Testis (tissue), 3 donors: ENCODE data around the gene DCST1. TPM values are rescaled to one million over a fixed set of nuclear protein-coding genes. Genes with fewer than 3 reads are reported as not detected.

ENCODE experiments used
- DNase-seq: peaks from one replicate; pipeline ENCODE4 v3.0.0-alpha.2; 2019
- H3K27ac ChIP-seq, 2 donors: fragments of 200-600 bp; sonication (generic); one replicate each; pipeline ENCODE4 v1.5.1; 2019
- H3K27me3 ChIP-seq: fragments of 200-600 bp; sonication (generic); one replicate; pipeline ENCODE4 v1.5.1; 2019
- H3K36me3 ChIP-seq: fragments of 200-600 bp; sonication (generic); one replicate; pipeline ENCODE4 v1.5.1; 2017; ENCODE audit warnings: low read depth; ENCODE audit errors: missing control alignments
- H3K4me1 ChIP-seq: fragments of 200-600 bp; sonication (generic); one replicate; pipeline ENCODE4 v1.5.1; 2019
- H3K4me3 ChIP-seq, 2 donors: fragments of 200-600 bp; sonication (generic); one replicate each; pipeline ENCODE4 v1.5.1; 2017 to 2019
- H3K9me3 ChIP-seq: fragments of 200-600 bp; sonication (generic); one replicate; pipeline ENCODE4 v1.5.1; 2017
- POLR2A ChIP-seq: fragments of 450-650 bp; IDR thresholded peaks from one replicate; pipeline ENCODE4 v1.6.1; 2017; ENCODE audit warnings: antibody characterized with exemption, mild to moderate bottlenecking, moderate library complexity
- WGBS, 2 donors: methylation state at CpG; one replicate each; pipeline ENCODE4 v1.1.5; 2018; 5-methylcytosine and 5-hydroxymethylcytosine counted together
- intact Hi-C: fragments of 100-400 bp; cut with DNase I; formaldehyde crosslinking; loops from one replicate; pipeline ENCODE4 v1.15.1; 2023; ENCODE audit warnings: low total_unique reads
- polyA plus RNA-seq: library from polyadenylated mRNA; stranded (reverse); fragments of 350-450 nt; fragmentation: Illumina TruSeq; extraction: RNeasy Lipid Tissue Mini Kit (QIAGEN cat#74804); gene quantifications from one replicate; pipeline ENCODE4 v1.2.3, GENCODE V29; 2014; ENCODE audit warnings: low read depth, low replicate concordance; ENCODE audit not compliant: insufficient read depth
- total RNA-seq, 2 donors: library from RNA; depleted of rRNA; stranded (reverse); fragments of >200 nt; gene quantifications; one replicate each; pipeline ENCODE4 v1.2.3, GENCODE V29; 2016
- TF ChIP-seq, protein P1 (sequence below), 3 experiments: fragments of 450-650 bp in 2 of 3; fragments of 200-600 bp in 1 of 3; sonication (generic) in 1 of 3; IDR thresholded peaks; one replicate each; pipeline ENCODE4 v1.5.1; 2016 to 2019; ENCODE audit warnings: antibody characterized with exemption in 3 of 3, mild to moderate bottlenecking in 2 of 3, moderate library complexity in 1 of 3

Gene DCST1
- total and polyA plus RNA-seq, 3 donors from 2014 or later = 4.5 to 15.2 (median 9.4) TPM

DNA sequence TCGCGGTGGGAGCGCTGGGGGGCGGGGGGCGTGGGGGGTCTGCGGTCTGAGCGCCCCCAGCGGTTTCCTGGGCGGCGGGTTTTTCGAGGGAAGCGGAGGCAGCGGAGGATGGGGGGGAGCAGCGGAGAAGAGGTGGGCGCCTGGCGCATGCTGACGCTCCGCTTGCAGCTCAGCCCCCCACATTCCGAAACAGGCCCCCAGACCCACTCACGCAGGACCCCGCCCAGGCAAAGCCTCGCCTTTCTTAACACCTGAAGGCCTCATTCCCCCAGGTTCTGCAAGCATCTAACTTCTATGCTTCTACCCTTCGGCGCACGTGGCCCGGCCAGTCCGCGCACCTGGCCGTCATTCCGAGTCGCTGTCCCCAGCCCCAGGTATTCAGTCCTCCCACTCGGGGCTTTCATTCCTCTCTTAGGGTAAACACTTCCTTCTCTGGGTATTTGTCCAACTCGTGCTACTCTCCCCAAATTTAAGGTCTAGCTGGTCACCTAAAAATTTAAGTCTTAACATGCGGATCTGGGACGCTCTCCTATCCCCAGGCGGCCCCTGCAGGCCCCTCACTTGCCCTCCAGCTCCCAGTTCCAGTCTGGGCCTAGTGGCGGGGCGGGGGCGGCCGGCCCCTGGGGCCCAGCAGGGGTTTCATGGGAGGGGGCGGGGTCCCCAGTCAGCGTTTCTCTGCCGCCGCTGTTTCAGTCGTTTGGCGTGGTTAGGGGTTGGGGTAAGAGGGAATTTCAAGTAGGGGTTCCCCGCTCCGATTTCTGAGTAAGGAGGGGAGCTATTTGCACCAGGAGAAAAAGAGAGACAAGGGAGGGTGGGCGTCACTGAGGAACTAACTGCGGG lies 33.8 kb upstream of the DCST1 start:
- peak overlapping the region; percentile 98 for H3K27ac ChIP-seq
- H3K36me3 ChIP-seq = no peaks in the 10 kb centered on the region
- H3K4me1 ChIP-seq = peaks cover 24% of the 10 kb centered on the region
- 0 to 1% methylated on average over 22 to 50 of the region's 50 CpGs for WGBS, 2 donors
- H3K27me3 ChIP-seq = no peaks in the 10 kb centered on the region
- peak overlapping the region; percentile 77 to 84 for H3K4me3 ChIP-seq
- H3K9me3 ChIP-seq = no peaks in the 10 kb centered on the region
- intact Hi-C loops = no loop called here
- peak; percentile 53 for DNase-seq
- no peak for TF ChIP-seq POLR2A
- TF ChIP-seq, protein P1, sequence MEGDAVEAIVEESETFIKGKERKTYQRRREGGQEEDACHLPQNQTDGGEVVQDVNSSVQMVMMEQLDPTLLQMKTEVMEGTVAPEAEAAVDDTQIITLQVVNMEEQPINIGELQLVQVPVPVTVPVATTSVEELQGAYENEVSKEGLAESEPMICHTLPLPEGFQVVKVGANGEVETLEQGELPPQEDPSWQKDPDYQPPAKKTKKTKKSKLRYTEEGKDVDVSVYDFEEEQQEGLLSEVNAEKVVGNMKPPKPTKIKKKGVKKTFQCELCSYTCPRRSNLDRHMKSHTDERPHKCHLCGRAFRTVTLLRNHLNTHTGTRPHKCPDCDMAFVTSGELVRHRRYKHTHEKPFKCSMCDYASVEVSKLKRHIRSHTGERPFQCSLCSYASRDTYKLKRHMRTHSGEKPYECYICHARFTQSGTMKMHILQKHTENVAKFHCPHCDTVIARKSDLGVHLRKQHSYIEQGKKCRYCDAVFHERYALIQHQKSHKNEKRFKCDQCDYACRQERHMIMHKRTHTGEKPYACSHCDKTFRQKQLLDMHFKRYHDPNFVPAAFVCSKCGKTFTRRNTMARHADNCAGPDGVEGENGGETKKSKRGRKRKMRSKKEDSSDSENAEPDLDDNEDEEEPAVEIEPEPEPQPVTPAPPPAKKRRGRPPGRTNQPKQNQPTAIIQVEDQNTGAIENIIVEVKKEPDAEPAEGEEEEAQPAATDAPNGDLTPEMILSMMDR (IDR thresholded peaks at IDR 0.05) = no peak

DNA sequence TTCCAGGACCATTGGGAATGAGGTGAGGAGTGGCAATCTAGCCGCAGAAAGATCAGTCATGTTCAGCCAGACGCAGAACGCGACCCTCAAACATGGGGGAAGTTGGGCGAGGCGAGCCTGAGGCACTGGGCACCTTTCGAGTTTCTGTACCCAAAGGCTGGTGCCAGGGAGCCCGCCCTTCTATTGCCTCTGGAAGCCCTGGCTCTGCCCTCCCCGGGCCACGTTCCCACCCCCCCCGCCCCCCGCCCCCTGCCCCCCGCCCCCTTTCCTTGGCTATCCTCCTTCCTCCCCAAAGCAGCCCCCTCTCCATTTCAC lies 33.3 kb upstream of the DCST1 start:
- intact Hi-C loops = no loop called here
- Histone ChIP-seq H3K9me3 (no peaks in the 10 kb centered on the region), H3K27me3 (no peaks in the 10 kb centered on the region), H3K4me3 (peak overlapping the region; percentile 77 to 84), H3K4me1 (peaks cover 30% of the 10 kb centered on the region), H3K27ac (peak overlapping the region; percentile 98), H3K36me3 (no peaks in the 10 kb centered on the region)
- TF ChIP-seq, protein P1 (IDR thresholded peaks at IDR 0.05) = no peak
- TF ChIP-seq POLR2A = no peak
- peak; percentile 50 for DNase-seq
- 0 to 1% methylated on average over 9 to 13 of the region's 13 CpGs for WGBS, 2 donors

DNA sequence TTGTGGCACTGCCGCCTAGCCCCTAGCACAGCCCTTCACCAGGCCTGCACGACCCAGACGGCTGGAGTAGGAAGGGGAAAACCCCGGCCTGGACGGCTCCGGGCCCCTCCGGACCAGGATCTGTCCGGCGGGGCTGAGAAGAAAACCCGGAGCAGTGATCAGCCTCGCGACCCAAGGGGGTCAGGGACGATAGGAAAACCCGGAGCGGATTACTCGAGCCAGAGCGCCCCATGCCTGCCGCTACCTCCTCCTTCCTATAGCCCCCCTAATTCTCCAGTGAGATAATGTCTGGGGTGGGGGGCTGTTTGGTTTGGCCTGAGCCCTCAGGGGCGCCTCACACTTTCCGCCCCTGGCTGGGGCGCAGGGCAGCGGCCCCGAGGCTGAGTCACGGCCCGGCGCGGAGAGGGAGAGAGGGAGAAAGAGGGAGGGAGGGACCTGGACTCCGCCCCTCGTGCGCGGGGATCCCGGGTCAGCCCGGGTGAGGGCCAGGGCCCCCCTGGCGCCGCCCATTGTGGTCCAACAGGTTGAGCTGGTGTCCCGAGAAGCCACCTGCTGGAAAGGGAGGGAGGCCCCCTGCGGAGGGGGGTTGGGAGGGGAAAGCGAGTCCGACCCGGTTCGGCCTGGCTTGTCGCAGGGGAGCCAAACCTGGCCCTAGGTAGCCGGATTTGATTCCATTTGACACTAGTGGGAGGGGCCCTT lies 32.7 kb upstream of the DCST1 start:
- TF ChIP-seq, protein P1 (IDR thresholded peaks at IDR 0.05) = peak in 2 of 3 experiments; percentile 22 to 33
- no peak for TF ChIP-seq POLR2A
- WGBS, 2 donors = 0 to 1% methylated on average over 14 to 43 of the region's 43 CpGs
- peak; percentile 93 for DNase-seq
- H3K4me1 ChIP-seq = peaks cover 31% of the 10 kb centered on the region
- no peaks in the 10 kb centered on the region for H3K9me3 ChIP-seq
- intact Hi-C loops = no loop called here
- H3K27ac ChIP-seq = peak overlapping the region; percentile 98
- no peaks in the 10 kb centered on the region for H3K27me3 ChIP-seq
- H3K36me3 ChIP-seq = no peaks in the 10 kb centered on the region
- H3K4me3 ChIP-seq = peak overlapping the region; percentile 77 to 84

DNA sequence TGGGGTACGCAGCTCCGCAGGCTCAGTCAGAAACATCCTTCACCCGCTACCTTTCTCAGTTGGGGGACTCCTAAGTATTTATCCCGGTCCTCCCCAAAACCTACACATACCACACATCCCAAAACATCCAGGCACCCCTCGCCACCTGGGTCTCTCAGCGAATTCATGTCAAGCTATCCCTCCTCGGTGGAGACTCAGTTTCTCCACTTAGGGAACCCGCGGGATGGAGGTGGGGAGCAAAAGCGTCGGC lies 32.3 kb upstream of the DCST1 start:
- Histone ChIP-seq H3K4me3 (peak overlapping the region; percentile 77 to 84), H3K27ac (peak overlapping the region; percentile 98), H3K4me1 (peaks cover 31% of the 10 kb centered on the region), H3K36me3 (no peaks in the 10 kb centered on the region), H3K27me3 (no peaks in the 10 kb centered on the region), H3K9me3 (no peaks in the 10 kb centered on the region)
- intact Hi-C loops = no loop called here
- WGBS, 2 donors = 0% methylated on average over 1 to 11 of the region's 11 CpGs
- DNase-seq = no peak
- no peak for TF ChIP-seq POLR2A
- TF ChIP-seq, protein P1 (IDR thresholded peaks at IDR 0.05) = no peak
